Neural progenitor cell (in vitro differentiated cells): ENCODE measurements around the gene PHF1. TPM values are rescaled to one million over a fixed set of nuclear protein-coding genes. Genes with fewer than 3 reads are reported as not detected.
"Not testable (repeated sequence)": the region's sequence is repeated elsewhere in the genome, so short reads cannot be mapped to it uniquely, and the experiment has no call there.

Experiments
- DNase-seq: peaks from one replicate; pipeline ENCODE4 v3.0.0-alpha.2; 2016; ENCODE audit warnings: low spot score
- H2AFZ ChIP-seq: fragments of 200-600 bp; sonication (generic); replicated peaks from 2 replicates; pipeline ENCODE4 v1.6.1; 2016; ENCODE audit warnings: antibody characterized with exemption
- H3F3A ChIP-seq: fragments of 200-600 bp; sonication (generic); 2 replicates; pipeline ENCODE4 v1.6.1; 2016; ENCODE audit warnings: antibody characterized with exemption, low read depth
- H3K27ac ChIP-seq: fragments of 200-600 bp; sonication (generic); 2 replicates; pipeline ENCODE4 v1.5.1; 2016; ENCODE audit warnings: mild to moderate bottlenecking
- H3K27me3 ChIP-seq: fragments of 200-600 bp; sonication (generic); 2 replicates; pipeline ENCODE4 v1.6.1; 2016; ENCODE audit warnings: mild to moderate bottlenecking, moderate library complexity
- H3K36me3 ChIP-seq: fragments of 200-600 bp; sonication (generic); 2 replicates; pipeline ENCODE4 v1.5.1; 2016
- H3K4me1 ChIP-seq: fragments of 200-600 bp; sonication (generic); 2 replicates; pipeline ENCODE4 v1.6.1; 2016; ENCODE audit warnings: mixed run types
- H3K4me2 ChIP-seq: fragments of 200-600 bp; sonication (generic); 2 replicates; pipeline ENCODE4 v1.6.1; 2016
- H3K4me3 ChIP-seq: fragments of 200-600 bp; sonication (generic); 2 replicates; pipeline ENCODE4 v1.5.1; 2016
- H3K79me2 ChIP-seq: fragments of 200-600 bp; sonication (generic); 2 replicates; pipeline ENCODE4 v1.6.1; 2016; ENCODE audit warnings: low read depth
- H3K9ac ChIP-seq: fragments of 200-600 bp; sonication (generic); 2 replicates; pipeline ENCODE4 v1.6.1; 2016
- H3K9me3 ChIP-seq: fragments of 200-600 bp; sonication (generic); 2 replicates; pipeline ENCODE4 v1.5.1; 2016; ENCODE audit warnings: low read depth
- H4K20me1 ChIP-seq: fragments of 200-600 bp; sonication (generic); 2 replicates; pipeline ENCODE4 v1.6.1; 2016; ENCODE audit warnings: low read depth
- H3K27ac Mint-ChIP-seq: 3 replicates; pipeline ENCODE4 v1.8.0; 2021; ENCODE audit warnings: mixed read lengths
- H3K27me3 Mint-ChIP-seq: 2 replicates; pipeline ENCODE4 v1.8.0; 2022; ENCODE audit warnings: low read depth, mild to moderate bottlenecking, inconsistent platforms, moderate library complexity, mixed read lengths; ENCODE audit not compliant: insufficient read depth
- H3K36me3 Mint-ChIP-seq: 3 replicates; pipeline ENCODE4 v1.8.0; 2021; ENCODE audit warnings: mixed read lengths
- H3K4me1 Mint-ChIP-seq: 3 replicates; pipeline ENCODE4 v1.8.0; 2021; ENCODE audit warnings: mixed read lengths
- H3K4me3 Mint-ChIP-seq: 3 replicates; pipeline ENCODE4 v1.8.0; 2021; ENCODE audit warnings: mild to moderate bottlenecking, moderate library complexity, mixed read lengths
- H3K9me3 Mint-ChIP-seq: 3 replicates; pipeline ENCODE4 v1.8.0; 2020; ENCODE audit warnings: mixed read lengths
- CTCF ChIP-seq: fragments of 200-600 bp; sonication (generic); IDR thresholded peaks from 2 replicates; pipeline ENCODE4 v1.5.1; 2017; ENCODE audit warnings: antibody characterized with exemption, mild to moderate bottlenecking
- EZH2 ChIP-seq: fragments of 200-600 bp; sonication (generic); IDR thresholded peaks from 2 replicates; pipeline ENCODE4 v1.6.1; 2017; ENCODE audit warnings: antibody characterized with exemption, mild to moderate bottlenecking, moderate library complexity
- EZH2phosphoT487 ChIP-seq: fragments of 200-600 bp; sonication (generic); IDR thresholded peaks from 2 replicates; pipeline ENCODE4 v1.6.1; 2017; ENCODE audit warnings: antibody characterized with exemption
- total RNA-seq: library from RNA; depleted of rRNA; stranded (reverse); fragments of >200 nt; gene quantifications from 2 replicates; pipeline ENCODE4 v1.2.3, GENCODE V29; 2015; ENCODE audit warnings: low replicate concordance

The PHF1 gene
- total RNA-seq, 1 donor from 2014 or later = 25.6 TPM

DNA sequence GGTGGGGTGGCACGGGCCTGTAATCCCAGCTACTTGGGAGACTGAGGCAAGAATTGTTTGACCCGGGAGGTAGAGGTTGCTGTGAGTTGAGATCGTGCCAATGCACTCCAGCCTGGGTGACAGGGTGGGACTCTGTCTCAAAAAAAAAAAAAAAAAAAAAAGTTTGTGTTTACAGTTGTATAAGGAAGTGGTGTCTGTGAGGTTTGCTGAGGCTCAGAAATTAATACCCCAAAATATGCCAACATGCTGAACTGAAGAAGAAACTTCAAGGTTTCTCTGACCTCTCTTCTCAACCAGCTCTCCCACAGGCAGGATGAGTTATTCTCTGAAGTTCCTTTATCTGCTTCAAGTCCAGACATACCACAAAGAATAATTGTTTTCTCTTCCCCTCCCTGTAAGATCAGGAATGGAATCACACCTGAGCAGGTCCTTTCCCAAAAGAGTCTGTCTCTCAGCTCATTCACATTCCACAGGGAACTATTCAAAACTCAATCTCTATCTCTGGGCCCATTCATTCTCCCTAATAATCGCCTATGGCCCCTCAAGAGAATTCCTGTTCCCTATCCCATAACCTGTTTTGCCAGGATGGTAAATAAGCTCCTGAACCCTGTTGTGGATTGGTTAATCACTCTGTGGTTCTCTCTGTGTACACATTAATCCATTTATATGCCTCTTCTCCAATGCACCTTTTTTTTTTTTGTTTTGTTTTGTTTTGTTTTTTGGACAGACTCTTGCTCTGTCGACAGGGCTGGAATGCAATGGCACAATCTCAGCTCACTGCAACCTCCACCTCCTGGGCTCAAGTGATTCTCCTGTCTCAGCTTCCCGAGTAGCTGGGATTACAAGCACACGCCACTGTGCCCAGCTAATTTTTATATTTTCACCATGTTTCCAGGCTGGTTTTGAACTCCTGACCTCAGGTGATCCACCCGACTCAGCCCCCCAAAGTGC lies 36.6 kb upstream of the PHF1 start:
- no peak overlapping the region for H3K4me3 Mint-ChIP-seq
- no peak overlapping the region for H2AFZ ChIP-seq
- H3K36me3 Mint-ChIP-seq = no peaks in the 10 kb centered on the region
- no peak overlapping the region for H3K27ac Mint-ChIP-seq
- peaks cover 20% of the 10 kb centered on the region for H3K4me1 Mint-ChIP-seq
- H3F3A ChIP-seq = peaks cover 22% of the 10 kb centered on the region
- H3K4me2 ChIP-seq = no peak overlapping the region
- H3K4me1 ChIP-seq = peaks cover 14% of the 10 kb centered on the region
- TF ChIP-seq EZH2phosphoT487 = no peak
- TF ChIP-seq CTCF = no peak
- no peak for TF ChIP-seq EZH2
- no peak for DNase-seq
- no peaks in the 10 kb centered on the region for H3K79me2 ChIP-seq
- no peaks in the 10 kb centered on the region for H3K36me3 ChIP-seq
- no peaks in the 10 kb centered on the region for H4K20me1 ChIP-seq
- no peak overlapping the region for H3K4me3 ChIP-seq
- H3K9me3 ChIP-seq = no peaks in the 10 kb centered on the region
- no peak overlapping the region for H3K9ac ChIP-seq
- H3K27me3 Mint-ChIP-seq = no peaks in the 10 kb centered on the region
- no peaks in the 10 kb centered on the region for H3K27me3 ChIP-seq
- no peak overlapping the region for H3K27ac ChIP-seq
- H3K9me3 Mint-ChIP-seq = no peaks in the 10 kb centered on the region

- no peaks in the 10 kb centered on the region for H3K9me3 Mint-ChIP-seq
- Histone ChIP-seq H3K9me3 (no peaks in the 10 kb centered on the region), H2AFZ (no peak overlapping the region), H3K36me3 (no peaks in the 10 kb centered on the region), H3K27ac (no peak overlapping the region), H3K27me3 (no peaks in the 10 kb centered on the region), H3K4me3 (no peak overlapping the region), H4K20me1 (no peaks in the 10 kb centered on the region), H3K79me2 (no peaks in the 10 kb centered on the region), H3K9ac (no peak overlapping the region), H3F3A (peaks cover 22% of the 10 kb centered on the region), H3K4me1 (peaks cover 14% of the 10 kb centered on the region), H3K4me2 (no peak overlapping the region)
- H3K27me3 Mint-ChIP-seq = no peaks in the 10 kb centered on the region
- H3K4me3 Mint-ChIP-seq = no peak overlapping the region
- TF ChIP-seq EZH2phosphoT487 (no peak), CTCF (no peak), EZH2 (no peak)
- H3K36me3 Mint-ChIP-seq = no peaks in the 10 kb centered on the region
- no peak for DNase-seq
- peaks cover 20% of the 10 kb centered on the region for H3K4me1 Mint-ChIP-seq
- no peak overlapping the region for H3K27ac Mint-ChIP-seq
Measured at GRCh38 chr6:33375143-33375671, 35.6 kb upstream of the PHF1 start.

DNA sequence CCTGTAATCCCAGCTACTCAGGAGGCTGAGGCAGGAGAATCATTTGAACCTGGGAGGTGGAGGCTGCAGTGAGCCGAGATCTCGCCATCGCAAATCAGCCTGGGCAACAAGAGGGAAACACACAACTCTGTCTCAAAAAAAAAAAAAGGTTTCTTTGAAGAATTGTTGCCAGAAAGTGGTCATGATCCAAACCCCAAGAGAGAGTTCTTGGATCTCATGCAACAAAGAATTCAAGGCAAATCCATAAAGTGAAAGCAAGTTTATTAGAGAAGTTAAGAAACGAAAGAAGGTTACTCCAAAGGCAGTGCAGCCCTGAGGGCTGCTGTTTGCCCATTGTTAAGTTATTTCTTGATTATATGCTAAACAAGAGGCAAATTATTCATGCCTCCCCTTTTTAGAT lies 33.6 kb upstream of the PHF1 start:
- Mint-ChIP-seq H3K4me3 (no peak overlapping the region), H3K9me3 (no peaks in the 10 kb centered on the region), H3K36me3 (no peaks in the 10 kb centered on the region), H3K4me1 (peaks cover 17% of the 10 kb centered on the region), H3K27me3 (no peaks in the 10 kb centered on the region), H3K27ac (no peak overlapping the region)
- no peaks in the 10 kb centered on the region for H4K20me1 ChIP-seq
- TF ChIP-seq EZH2 = no peak
- TF ChIP-seq EZH2phosphoT487 = no peak
- TF ChIP-seq CTCF = no peak
- no peak overlapping the region for H3K4me2 ChIP-seq
- peaks cover 13% of the 10 kb centered on the region for H3F3A ChIP-seq
- peaks cover 12% of the 10 kb centered on the region for H3K4me1 ChIP-seq
- H3K27me3 ChIP-seq = no peaks in the 10 kb centered on the region
- no peak overlapping the region for H3K9ac ChIP-seq
- no peaks in the 10 kb centered on the region for H3K9me3 ChIP-seq
- H3K79me2 ChIP-seq = no peaks in the 10 kb centered on the region
- no peak overlapping the region for H2AFZ ChIP-seq
- no peak overlapping the region for H3K4me3 ChIP-seq
- no peaks in the 10 kb centered on the region for H3K36me3 ChIP-seq
- no peak overlapping the region for H3K27ac ChIP-seq
- DNase-seq = no peak

DNA sequence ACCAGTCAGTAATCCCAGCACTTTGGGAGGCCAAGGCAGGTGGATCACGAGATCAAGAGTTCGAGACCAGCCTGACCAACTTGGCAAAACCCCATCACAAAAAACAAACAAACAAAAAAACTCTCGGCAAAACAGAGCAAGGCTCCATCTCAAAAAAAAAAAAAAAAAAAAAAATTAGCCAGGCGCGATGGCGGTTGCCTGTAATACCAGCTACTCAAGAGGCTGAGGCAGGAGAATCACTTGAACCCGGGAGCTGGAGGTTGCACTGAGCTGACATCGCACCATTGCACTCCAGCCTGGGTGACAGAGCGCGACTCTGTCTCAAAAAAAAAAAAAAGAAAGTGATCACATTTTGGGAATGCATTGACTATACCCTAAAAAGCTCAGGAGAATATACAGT lies 31.6 kb upstream of the PHF1 start:
- H3K27ac Mint-ChIP-seq, H3K36me3 ChIP-seq, H3F3A ChIP-seq, DNase-seq, H3K79me2 ChIP-seq, H2AFZ ChIP-seq, H3K27me3 Mint-ChIP-seq, H3K27me3 ChIP-seq, H3K27ac ChIP-seq, H4K20me1 ChIP-seq, H3K9me3 Mint-ChIP-seq, H3K4me3 Mint-ChIP-seq, H3K4me1 Mint-ChIP-seq, H3K36me3 Mint-ChIP-seq, H3K4me3 ChIP-seq, H3K4me1 ChIP-seq, H3K9me3 ChIP-seq, H3K9ac ChIP-seq, H3K4me2 ChIP-seq: not testable (repeated sequence)
